Lung (tissue), 12 donors: Measurements from ENCODE around the gene SEMA6B. TPM values are rescaled to one million over a fixed set of nuclear protein-coding genes. Genes with fewer than 3 reads are reported as not detected.

Experiments used
- ATAC-seq: fragments of 200-7000 bp; cut with Tn5 transposase; one replicate; pipeline ENCODE4 v1.9.1; 2020; ENCODE audit warnings: moderate number of reproducible peaks; ENCODE audit not compliant: insufficient read depth, low FRiP score
- DNase-seq, 3 donors: peaks; one replicate each; pipeline ENCODE4 v3.0.0-alpha.2; 2013 to 2017
- H3K27ac ChIP-seq, 2 donors: one replicate each; pipeline ENCODE4 v1.5.1; 2013; ENCODE audit warnings: mild to moderate bottlenecking in 2 of 2, moderate library complexity in 2 of 2, control low read depth in 1 of 2, inconsistent platforms in 1 of 2, low read depth in 1 of 2, low read length in 1 of 2
- H3K27me3 ChIP-seq, 3 donors: one replicate each; pipeline ENCODE4 v1.5.1; 2013; ENCODE audit warnings: low read length in 2 of 3; ENCODE audit not compliant: control insufficient read depth in 3 of 3, insufficient read depth in 3 of 3
- H3K36me3 ChIP-seq, 4 donors: one replicate each; pipeline ENCODE4 v1.5.1; 2013; ENCODE audit warnings: low read length in 4 of 4, mild to moderate bottlenecking in 1 of 4, moderate library complexity in 1 of 4; ENCODE audit not compliant: control insufficient read depth in 4 of 4, insufficient read depth in 4 of 4
- H3K4me1 ChIP-seq, 5 donors: one replicate each; pipeline ENCODE4 v1.5.1; 2013; ENCODE audit warnings: low read length in 5 of 5, mild to moderate bottlenecking in 2 of 5, moderate library complexity in 1 of 5; ENCODE audit not compliant: control insufficient read depth in 5 of 5, insufficient read depth in 5 of 5
- H3K4me3 ChIP-seq: one replicate; pipeline ENCODE4 v1.5.1; 2013; ENCODE audit warnings: mild to moderate bottlenecking, control low read depth, moderate library complexity
- H3K9ac ChIP-seq, 2 donors: one replicate each; pipeline ENCODE4 v1.5.1; 2013; ENCODE audit warnings: low read length in 2 of 2, control low read depth in 1 of 2; ENCODE audit not compliant: insufficient read depth in 1 of 2
- H3K9me3 ChIP-seq, 4 donors: one replicate each; pipeline ENCODE4 v1.5.1; 2013; ENCODE audit warnings: low read length in 3 of 4, mild to moderate bottlenecking in 1 of 4, moderate library complexity in 1 of 4; ENCODE audit not compliant: control insufficient read depth in 4 of 4, insufficient read depth in 3 of 4
- WGBS, 2 donors: extraction: QIAGEN DNeasy Blood & Tissue Kit; methylation state at CpG; one replicate each; pipeline ENCODE4 v1.1.7; 2013; 5-methylcytosine and 5-hydroxymethylcytosine counted together
- polyA plus RNA-seq, 2 donors: library from polyadenylated mRNA; stranded (reverse); fragments of 200-250 nt; gene quantifications; one replicate each; pipeline ENCODE4 v1.2.1, GENCODE V29; 2013
- total RNA-seq, 2 donors: library from RNA; depleted of rRNA in 1 of 2; stranded (reverse); fragments of >200 nt in 1 of 2; gene quantifications; one replicate each; pipeline ENCODE4 v1.2.1, GENCODE V29; 2014 to 2021
- TF ChIP-seq, protein P1 (sequence below): IDR thresholded peaks from 2 replicates; pipeline ENCODE4 v1.5.1; 2012; ENCODE audit warnings: mild to moderate bottlenecking; ENCODE audit errors: control extremely low read depth, extremely low read depth
- donor health status: control.
- donor health status: control.
- donor health status: Bipolar disorder and iron deficiency.
- donor health status: healthy.
- donor health status: DM: yes; HTN: yes; CAD: no.

SEMA6B gene
- total and polyA plus RNA-seq, 4 donors: 3.2 to 38.5 (median 20.1) TPM

DNA sequence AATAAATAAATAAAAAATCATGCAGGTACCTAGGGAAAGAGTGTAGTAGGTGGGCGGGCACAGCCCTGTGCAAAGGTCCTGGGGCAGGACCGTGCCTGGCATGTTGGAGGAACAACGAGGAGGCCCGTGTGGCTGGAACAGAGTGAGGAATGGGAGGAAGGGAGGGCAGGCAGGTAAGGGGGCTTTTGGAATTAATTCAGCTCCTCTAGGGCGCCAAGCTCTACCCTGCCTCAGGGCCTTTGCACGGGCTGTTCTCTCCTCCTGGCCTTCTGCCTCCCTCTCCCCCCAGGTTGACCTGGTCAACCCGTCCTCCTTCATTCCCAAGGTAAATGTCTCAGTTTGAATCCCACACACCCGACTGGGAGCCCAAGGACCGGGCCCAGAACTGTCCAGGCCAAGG is 31.1 kb upstream of the SEMA6B start:
- H3K27me3 ChIP-seq: peaks cover 0 to 6% (median 3%) of the 10 kb centered on the region in 3 donors

GRCh38 chr19:4589579-4590410 is 30.3 kb upstream of the SEMA6B start:
- Histone ChIP-seq H3K27me3 (peaks cover 0 to 11% (median 9%) of the 10 kb centered on the region in 3 donors), H3K9ac (no peak overlapping the region), H3K9me3 (peaks cover 0 to 7% (median 0%) of the 10 kb centered on the region in 4 donors), H3K36me3 (no peaks in the 10 kb centered on the region), H3K4me1 (no peaks in the 10 kb centered on the region), H3K4me3 (no peak overlapping the region), H3K27ac (no peak overlapping the region)
- 55 to 56% methylated on average over 11 of the region's 11 CpGs for WGBS, 2 donors
- TF ChIP-seq, protein P1, sequence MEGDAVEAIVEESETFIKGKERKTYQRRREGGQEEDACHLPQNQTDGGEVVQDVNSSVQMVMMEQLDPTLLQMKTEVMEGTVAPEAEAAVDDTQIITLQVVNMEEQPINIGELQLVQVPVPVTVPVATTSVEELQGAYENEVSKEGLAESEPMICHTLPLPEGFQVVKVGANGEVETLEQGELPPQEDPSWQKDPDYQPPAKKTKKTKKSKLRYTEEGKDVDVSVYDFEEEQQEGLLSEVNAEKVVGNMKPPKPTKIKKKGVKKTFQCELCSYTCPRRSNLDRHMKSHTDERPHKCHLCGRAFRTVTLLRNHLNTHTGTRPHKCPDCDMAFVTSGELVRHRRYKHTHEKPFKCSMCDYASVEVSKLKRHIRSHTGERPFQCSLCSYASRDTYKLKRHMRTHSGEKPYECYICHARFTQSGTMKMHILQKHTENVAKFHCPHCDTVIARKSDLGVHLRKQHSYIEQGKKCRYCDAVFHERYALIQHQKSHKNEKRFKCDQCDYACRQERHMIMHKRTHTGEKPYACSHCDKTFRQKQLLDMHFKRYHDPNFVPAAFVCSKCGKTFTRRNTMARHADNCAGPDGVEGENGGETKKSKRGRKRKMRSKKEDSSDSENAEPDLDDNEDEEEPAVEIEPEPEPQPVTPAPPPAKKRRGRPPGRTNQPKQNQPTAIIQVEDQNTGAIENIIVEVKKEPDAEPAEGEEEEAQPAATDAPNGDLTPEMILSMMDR: no peak
- DNase-seq (no peak), ATAC-seq (no peak)

More for the DNA sequence above, 31.1 kb upstream of the SEMA6B start:
- 88 to 91% methylated on average over 9 of the region's 9 CpGs for WGBS, 2 donors
- Histone ChIP-seq H3K36me3 (no peaks in the 10 kb centered on the region), H3K4me1 (no peaks in the 10 kb centered on the region), H3K27ac (no peak overlapping the region), H3K9me3 (peaks cover 0 to 4% (median 0%) of the 10 kb centered on the region in 4 donors), H3K4me3 (no peak overlapping the region), H3K9ac (no peak overlapping the region)
- no peak for DNase-seq
- ATAC-seq: no peak
- TF ChIP-seq, protein P1: no peak

DNA sequence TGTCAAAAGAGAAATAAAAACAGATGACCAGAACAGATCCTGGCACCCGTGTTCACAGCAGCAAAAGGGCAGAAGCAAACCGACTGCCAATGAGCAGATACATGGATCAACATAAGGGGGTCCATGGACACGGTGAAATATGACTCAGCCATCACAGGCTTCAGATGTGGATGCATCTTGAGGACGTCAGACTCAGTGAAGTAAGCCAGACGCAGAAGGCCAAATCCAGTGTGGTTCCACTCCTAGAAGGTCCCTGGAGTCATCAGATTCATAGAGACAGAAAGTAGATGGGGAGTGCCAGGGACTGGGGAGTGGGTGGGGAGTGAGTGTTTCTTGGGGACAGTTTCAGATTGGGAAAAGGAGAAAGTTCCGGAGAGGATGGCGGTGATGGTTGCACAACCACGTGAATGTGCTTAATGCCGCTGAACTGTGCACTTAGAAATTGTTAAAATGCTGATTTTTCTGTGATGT is 28.8 kb upstream of the SEMA6B start:
- 59 to 68% methylated on average over 9 of the region's 9 CpGs for WGBS, 2 donors
- ATAC-seq: no peak

More for the DNA sequence above, 28.8 kb upstream of the SEMA6B start:
- Histone ChIP-seq H3K9me3 (peaks cover 0 to 8% (median 0%) of the 10 kb centered on the region in 4 donors), H3K27me3 (peaks cover 12 to 14% (median 12%) of the 10 kb centered on the region in 3 donors), H3K27ac (no peak overlapping the region), H3K36me3 (no peaks in the 10 kb centered on the region), H3K4me1 (peaks cover 0 to 8% (median 5%) of the 10 kb centered on the region in 5 donors), H3K4me3 (no peak overlapping the region), H3K9ac (no peak overlapping the region)
- TF ChIP-seq, protein P1: no peak
- DNase-seq: no peak
